CD4-positive, alpha-beta T cell treated with Interleukin-10 for 1 hour (primary cell): ENCODE measurements around the gene ZFPM1.

ENCODE experiments used
- DNase-seq: peaks from one replicate; pipeline ENCODE4 v3.0.0-alpha.2; 2020

The ZFPM1 gene

DNA sequence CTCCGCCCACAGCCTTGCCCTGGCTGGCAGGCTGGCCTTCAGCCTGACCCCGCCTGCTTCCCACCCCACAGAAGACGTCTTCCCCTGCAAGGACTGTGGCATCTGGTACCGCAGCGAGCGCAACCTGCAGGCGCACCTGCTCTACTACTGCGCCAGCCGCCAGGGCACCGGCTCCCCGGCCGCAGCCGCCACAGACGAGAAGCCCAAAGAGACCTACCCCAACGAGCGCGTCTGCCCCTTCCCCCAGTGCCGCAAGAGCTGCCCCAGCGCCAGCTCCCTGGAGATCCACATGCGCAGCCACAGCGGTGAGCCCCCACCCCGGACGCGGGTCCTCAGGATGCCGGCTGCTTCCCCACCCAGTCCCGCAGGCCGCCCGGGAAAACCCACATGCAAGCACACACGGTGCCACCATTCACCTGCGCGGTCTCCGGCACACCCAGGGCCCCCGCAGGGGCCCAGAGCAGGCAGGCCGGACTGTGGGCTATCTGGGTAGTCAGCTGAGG is 78.9 kb downstream of the ZFPM1 start:
- no peak for DNase-seq

- DNase-seq: no peak
Observed at GRCh38 chr16:88532434-88533241, 79.6 kb downstream of the ZFPM1 start.

- no peak for DNase-seq
Observed at GRCh38 chr16:88533381-88533917, 80.4 kb downstream of the ZFPM1 start.

DNA sequence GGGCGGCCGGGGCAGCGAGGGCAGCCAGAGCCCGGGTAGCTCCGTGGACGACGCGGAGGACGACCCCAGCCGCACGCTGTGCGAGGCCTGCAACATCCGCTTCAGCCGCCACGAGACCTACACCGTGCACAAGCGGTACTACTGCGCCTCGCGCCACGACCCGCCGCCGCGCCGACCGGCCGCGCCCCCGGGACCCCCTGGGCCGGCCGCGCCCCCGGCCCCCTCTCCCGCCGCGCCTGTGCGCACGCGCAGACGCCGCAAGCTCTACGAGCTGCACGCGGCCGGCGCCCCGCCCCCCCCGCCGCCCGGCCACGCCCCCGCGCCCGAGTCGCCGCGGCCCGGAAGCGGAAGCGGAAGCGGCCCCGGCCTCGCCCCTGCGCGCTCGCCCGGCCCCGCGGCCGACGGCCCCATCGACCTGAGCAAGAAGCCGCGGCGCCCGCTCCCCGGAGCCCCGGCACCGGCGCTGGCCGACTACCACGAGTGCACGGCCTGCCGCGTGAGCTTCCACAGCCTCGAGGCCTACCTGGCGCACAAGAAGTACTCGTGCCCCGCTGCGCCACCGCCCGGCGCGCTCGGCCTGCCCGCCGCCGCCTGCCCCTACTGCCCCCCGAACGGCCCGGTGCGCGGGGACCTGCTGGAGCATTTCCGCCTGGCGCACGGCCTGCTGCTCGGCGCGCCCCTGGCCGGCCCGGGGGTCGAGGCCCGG is 81.0 kb downstream of the ZFPM1 start:
- peak; percentile 83 for DNase-seq

DNA sequence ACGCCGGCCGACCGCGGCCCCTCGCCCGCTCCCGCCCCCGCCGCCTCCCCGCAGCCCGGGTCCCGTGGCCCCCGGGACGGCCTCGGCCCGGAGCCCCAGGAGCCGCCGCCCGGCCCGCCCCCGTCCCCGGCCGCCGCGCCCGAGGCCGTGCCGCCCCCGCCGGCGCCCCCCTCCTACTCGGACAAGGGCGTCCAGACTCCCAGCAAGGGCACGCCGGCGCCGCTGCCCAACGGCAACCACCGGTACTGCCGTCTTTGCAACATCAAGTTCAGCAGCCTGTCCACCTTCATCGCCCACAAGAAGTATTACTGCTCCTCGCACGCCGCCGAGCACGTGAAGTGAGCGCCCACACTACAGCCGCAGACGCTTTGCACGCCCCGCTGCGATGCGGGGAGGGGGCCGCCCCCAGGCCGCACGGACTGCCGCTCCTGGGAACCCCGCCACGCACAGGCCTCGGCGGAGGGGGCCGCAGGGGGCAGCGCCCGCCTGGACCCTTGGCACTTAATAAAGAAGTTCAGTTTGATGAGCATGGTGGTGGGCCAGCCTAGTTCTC is 81.6 kb downstream of the ZFPM1 start:
- peak; percentile 40 for DNase-seq

DNA sequence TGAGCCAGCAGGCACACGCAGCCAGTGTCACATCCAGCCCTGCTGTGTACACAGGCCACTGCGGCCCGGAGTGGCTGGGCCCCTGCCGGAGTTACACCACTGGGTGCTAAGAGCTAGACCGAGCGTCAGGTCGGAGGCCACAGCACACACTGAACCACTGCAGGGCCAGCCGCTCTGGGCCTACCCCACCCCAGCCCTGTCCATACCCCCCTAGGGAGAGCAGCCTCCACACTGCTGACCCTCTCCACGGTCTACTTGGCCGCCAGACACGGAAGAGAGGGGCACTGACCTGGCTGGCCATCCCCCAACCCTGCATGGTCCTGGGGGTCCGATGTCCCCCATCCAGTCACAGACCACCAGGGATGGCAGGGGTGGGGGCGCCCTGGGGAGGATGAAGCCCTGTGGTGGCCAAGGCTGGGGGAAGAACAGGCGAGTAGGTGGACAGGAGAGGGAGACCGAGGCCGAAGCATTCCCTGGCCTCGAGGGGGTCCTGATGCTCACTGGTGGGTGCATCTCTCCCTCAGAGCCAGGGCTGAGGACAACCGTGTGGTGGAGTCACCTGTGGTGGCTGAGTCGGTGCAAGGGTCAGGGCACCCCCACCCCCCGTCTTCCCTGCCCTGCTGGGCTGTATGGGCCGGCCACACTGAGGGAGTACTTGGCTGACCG is 82.2 kb downstream of the ZFPM1 start:
- no peak for DNase-seq

DNA sequence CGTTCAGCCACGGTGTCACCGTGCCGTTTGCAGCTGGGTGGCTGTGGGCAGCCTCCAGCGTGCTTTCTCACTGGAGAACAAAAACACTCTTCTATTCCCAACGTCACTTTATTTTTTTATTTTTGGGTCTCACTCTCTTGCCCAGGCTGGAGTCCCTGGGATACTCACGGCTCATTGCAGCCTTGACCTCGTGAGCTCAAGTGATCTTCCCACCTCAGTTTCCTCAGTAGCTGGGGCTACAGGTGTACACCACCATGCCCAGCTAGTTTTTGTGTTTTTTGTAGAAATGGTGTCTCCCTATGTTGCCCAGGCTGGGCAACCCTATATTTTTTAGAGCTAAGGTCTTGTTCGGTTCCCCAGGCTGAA is 82.8 kb downstream of the ZFPM1 start:
- no peak for DNase-seq

DNA sequence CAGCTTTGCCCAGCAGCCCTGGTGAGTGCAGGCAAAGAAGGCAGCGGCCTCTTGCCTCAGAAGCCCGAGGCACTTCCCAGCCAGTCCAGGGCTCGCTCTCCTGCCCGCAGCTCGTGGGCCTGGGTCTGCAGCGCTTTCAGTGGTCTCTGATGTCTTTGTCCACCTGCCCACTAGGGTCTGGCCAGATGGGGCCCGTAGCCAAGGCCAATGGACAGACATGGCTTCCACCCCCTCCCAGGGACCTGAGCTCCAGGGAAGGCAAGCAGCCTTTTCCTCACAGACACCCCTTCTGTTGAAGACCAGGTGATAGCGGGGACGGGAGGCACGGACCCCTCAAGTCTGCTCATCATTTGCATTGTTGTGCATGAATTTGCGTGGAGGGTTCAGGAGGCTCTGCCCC is 83.4 kb downstream of the ZFPM1 start:
- no peak for DNase-seq

DNA sequence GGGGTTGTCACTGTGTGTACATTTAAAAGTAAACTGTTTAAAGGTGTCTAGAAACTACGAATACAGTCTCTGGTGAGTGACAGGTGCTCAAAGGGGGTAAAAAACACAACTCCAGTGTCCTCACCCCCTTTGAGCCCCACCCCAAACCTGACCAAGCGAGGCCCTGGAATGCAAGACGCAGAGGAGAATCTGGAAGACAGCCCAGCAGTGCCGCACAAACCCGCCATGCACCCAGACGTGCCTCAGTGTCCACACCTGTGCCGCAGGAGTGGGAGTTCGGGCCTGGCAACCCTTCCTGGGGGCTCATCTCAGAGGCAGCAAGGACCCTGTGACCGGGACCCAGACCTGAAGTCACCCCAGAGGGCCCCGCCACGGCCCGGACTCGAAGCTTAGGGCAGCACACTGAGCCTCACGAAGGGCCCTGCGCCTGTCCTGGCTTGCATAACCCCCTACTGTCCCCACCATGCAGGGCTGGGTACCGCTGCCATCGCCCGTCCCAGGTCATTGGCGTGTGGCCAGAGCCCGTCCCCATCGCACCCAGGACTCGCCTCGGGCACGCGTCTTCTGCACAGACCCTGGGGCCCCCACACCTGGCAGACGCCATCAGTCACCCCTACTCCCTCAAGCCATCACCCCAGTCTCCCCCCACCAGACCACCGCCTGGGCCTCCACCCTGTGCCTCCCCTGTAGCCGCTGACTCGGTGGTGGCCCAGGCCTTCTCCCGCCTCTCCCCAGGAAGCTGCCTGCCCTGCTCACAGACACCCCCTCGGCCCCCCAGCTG is 84.1 kb downstream of the ZFPM1 start:
- DNase-seq: no peak

DNA sequence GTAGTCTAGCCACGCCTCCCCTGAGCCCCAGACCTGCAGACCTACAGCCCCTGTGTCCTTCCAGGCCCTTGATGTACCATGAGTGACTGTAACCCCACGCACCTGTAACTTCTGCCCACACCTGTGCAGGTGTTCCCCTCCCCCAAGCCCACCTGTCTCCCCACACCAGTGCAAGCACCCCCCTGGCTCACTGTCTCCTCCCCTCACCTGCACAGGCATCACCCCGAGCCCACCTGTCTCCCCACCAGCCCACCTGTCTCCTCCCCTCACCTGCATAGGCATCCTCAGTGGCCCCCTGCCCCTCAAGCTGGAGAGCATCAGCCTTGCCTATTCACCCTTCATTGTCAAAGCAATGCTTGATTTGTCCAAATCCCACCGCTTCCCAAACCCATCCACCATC is 84.8 kb downstream of the ZFPM1 start:
- DNase-seq: no peak

DNA sequence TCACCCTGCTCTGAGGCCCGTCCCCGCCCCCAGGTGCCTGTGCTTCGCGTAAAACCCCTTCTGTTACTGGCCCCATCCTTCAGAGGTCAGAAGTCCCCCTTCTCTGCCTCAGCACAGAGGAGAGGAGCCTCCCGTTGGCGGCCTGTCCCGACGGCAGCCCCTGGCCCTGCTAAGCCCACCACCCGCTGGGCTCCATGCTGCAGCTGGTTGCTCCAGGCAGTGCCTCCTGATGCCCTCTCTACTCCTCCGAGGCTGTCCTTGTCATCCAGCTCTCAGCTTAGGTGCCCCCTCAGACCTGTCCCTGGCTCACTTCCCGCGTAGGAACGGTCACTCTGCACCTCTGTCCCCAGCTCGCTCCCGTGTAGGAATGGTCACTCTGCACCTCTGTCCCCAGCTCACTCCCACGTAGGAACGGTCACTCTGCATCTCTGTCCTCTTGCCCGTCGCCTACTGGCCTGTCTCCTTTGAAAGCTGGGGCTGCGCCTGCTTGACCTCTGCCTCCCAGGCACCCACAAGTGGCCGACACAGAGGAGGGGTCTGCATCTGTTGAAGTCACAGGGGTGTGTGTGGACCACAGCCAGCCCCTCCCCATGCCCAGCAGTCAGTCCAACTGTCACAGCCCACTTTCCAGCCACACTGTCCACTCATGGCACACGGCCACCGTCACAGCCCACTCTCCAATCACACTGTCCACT is 85.4 kb downstream of the ZFPM1 start:
- no peak for DNase-seq

DNA sequence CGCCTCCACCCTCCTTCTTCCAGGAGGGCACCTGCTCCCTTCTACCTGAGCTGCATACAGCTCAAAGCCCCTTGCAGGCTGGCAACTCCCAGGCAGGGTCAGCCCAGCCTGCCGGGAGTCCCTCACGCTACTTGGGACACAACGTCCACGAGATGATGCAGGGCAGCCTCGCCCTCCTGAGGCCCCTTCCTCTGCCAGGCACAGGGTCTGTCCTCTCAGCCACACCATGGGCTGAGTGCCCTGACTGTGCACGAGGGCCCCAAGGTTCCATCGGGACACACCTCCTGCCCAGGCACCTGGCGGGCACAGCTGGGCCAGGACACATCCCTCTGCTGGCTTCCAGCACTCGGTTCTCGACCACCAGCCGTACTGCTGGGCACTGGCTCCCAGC is 86.2 kb downstream of the ZFPM1 start:
- no peak for DNase-seq

GRCh38 chr16:88539652-88540345 is 86.7 kb downstream of the ZFPM1 start:
- no peak for DNase-seq

DNA sequence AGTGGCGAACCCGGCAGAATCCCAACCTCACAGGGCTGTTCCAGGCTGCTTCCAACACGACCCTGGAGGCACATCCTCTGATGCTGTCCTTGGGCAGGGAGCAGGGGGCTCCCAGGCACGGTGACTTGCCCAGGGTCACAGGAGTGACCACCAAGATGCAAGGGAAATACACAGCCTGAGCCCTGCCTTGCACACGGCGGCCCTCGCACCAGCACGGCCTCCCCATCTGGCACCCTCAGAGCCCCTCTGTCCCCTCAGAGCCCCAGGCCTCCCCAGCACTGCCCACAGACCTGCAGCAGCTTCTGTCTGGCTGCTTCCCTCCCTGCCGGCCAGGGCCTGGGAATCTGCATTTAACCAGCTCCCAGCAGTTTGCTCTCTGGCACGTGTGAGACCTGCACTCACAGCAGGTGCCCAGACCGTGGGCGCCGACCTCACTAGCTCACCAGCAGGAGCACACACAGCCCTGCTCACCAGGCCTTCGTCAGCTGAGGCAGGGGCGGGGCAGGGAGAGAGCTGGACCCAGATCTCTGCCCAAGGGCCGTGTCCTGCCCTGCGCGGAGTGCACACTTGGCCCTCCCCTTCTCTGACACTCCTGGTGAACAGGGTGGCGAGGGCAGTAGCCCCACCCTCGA is 87.4 kb downstream of the ZFPM1 start:
- DNase-seq: no peak

- no peak for DNase-seq
Observed at GRCh38 chr16:88541831-88542616, 88.9 kb downstream of the ZFPM1 start.

DNA sequence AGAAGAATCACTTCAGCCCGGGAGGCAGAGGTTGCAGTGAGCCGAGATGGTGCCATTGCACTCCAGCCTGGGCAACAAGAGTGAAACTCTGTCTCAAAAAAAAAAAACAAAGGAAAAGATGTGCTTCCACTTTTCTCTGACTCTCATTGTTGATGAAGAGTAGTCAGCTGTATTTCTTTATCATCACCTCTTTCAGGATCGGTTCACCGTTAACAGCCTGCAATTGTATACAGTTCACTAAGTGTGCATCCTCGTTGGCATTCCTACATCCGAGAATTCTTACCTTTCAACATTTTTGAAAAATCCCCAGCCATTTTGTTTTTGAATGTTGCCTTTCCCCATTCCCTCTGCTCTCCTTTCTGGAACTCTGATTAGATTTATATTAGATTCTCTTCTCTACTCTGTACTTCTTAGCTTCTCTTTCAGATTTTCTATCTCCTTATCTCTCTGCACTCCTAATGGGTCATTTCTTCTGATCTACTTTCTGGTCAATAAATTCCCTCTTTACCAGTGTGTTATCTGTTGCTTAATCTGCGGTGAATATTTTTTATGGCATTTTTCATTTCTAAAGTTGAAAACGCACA is 90.2 kb downstream of the ZFPM1 start:
- DNase-seq: no peak

DNA sequence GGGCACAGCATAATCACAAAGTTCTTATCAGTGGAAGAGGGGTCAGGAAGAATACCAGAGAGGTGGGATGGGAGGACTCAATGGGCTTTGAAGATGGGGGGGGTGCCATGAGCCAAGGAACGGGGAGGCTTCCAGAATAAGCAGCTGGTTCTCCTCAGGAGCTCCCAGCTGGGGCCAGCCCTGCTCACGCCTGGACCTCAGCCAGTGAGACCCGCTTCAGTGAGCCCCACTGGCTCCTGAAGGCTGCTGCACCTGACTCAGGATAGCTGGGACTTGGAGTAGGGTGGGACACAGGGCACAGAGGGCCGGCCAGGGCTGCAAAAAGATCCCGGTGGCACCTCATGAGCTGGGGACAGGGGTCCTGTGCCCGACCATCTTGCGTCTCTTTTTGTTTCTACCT is 92.7 kb downstream of the ZFPM1 start:
- no peak for DNase-seq

GRCh38 chr16:88548131-88548874 is 95.2 kb downstream of the ZFPM1 start:
- no peak for DNase-seq

DNA sequence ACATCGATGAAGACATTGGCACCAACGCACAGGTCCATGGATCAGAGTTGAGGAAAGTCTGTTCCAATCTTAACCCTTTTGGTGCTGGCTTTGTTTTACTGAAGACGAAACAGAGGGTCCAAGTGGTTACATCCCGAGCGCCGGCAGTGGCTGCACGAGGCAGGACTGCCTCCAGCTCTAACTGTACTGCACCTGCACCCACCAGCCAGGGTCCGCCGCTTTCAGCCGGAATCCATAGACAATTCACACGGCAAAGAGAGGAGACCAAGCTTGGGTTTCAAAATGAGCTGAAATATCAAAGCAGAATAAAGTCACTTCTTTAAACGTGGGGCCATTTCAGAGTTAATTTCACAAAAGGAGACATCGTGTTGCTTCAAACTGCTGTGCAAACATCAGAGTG is 95.9 kb downstream of the ZFPM1 start:
- no peak for DNase-seq
